OCI-LY3 (cell line): ENCODE data around the gene SLC12A8.

Source experiments
- EZH2phosphoT487 ChIP-seq: fragments of 200-600 bp; shearing (Covaris generic); IDR thresholded peaks from 2 replicates; pipeline ENCODE4 v1.6.1; 2018; ENCODE audit warnings: antibody characterized with exemption, mixed run types, low read depth
- TF ChIP-seq, protein P1 (sequence below): fragments of 200-600, 300-600 bp; sonication (generic); IDR thresholded peaks from 2 replicates; pipeline ENCODE4 v1.5.1; 2014; ENCODE audit warnings: antibody characterized with exemption, low read length, low read depth

GRCh38 chr3:125240496-125240895 is 27.9 kb upstream of the SLC12A8 start:
- TF ChIP-seq, protein P1, sequence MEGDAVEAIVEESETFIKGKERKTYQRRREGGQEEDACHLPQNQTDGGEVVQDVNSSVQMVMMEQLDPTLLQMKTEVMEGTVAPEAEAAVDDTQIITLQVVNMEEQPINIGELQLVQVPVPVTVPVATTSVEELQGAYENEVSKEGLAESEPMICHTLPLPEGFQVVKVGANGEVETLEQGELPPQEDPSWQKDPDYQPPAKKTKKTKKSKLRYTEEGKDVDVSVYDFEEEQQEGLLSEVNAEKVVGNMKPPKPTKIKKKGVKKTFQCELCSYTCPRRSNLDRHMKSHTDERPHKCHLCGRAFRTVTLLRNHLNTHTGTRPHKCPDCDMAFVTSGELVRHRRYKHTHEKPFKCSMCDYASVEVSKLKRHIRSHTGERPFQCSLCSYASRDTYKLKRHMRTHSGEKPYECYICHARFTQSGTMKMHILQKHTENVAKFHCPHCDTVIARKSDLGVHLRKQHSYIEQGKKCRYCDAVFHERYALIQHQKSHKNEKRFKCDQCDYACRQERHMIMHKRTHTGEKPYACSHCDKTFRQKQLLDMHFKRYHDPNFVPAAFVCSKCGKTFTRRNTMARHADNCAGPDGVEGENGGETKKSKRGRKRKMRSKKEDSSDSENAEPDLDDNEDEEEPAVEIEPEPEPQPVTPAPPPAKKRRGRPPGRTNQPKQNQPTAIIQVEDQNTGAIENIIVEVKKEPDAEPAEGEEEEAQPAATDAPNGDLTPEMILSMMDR: no peak
- no peak for TF ChIP-seq EZH2phosphoT487
